CD4-positive, alpha-beta T cell treated with Interleukin-21 for 1 hour (primary cell): Measurements from ENCODE around the gene ACTN3.
A peak's percentile ranks its signal among the peaks of the same experiment; 100 is the strongest.

Source experiments
- DNase-seq: peaks from one replicate; pipeline ENCODE4 v3.0.0-alpha.2; 2020

The ACTN3 gene

DNA sequence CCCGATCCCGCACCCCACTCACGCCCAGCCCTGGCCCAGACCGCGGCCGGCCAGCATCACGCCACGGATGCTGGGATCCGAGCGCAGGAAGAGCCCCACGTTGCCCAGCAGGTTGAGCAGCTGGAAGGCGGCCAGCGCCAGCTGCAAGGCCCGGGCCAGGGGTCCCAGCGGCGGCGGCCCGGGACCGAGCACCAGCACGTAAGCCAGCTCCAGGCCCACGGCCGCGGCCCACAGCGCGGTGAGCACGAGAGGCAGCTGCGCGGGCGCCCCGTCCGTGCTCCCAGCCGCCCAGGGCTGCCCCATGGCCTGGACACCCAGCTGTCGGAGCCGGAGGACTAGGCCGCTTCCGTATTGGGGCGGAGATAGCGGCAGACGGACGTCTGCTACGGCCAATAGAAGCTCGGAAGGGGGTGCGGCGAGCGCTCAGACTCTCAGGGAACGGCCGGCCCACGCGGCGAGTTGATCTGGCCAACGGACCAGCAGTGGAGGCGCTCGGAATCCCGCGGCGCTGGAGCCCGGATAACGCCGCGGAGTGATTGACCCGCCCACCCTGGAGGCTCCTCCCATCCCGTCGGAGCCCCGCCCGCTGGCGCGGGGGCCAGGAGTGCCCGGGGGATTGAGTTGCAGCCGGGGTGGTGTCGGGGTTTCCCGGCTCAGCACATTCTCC lies 869 bp upstream of the ACTN3 start, which contains the start of gene ZDHHC24:
Gene ZDHHC24 (minus strand): TSS at position 348 of the 667 bp plus-strand sequence. CDS start 45 bp downstream, at position 303.
- peak; percentile 91 for DNase-seq

DNA sequence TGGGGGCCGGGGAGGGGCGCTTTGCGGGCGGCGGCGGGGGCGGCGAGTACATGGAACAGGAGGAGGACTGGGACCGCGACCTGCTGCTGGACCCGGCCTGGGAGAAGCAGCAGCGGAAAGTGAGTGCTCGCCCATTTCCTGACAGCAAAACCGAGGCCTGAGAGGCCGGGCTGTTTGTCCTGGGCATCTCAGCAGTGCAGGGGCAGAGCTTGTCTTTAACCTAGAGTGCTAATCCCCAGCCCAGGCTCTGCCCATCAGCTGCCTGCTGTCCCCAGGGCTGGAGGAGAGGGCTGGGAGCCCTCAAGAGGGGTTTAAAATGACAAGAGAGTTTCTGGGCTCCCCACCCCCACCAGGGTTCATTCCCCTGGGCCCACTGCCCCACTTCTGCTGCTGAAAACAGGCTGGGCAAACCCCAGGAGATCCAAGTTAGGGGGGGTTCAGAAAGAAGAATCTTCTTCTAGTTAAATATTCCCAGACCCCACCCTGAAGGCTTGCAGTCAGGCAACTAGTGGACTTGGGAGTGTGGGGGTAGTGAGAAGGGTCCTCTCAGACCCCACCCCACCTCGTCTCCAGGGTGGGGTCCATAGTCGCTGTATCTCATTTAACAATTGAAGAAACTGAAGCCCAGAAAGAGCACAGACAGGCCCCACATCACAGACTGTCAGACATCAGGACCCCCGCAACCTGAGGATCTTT lies 411 bp downstream of the ACTN3 start:
- DNase-seq: no peak

DNA sequence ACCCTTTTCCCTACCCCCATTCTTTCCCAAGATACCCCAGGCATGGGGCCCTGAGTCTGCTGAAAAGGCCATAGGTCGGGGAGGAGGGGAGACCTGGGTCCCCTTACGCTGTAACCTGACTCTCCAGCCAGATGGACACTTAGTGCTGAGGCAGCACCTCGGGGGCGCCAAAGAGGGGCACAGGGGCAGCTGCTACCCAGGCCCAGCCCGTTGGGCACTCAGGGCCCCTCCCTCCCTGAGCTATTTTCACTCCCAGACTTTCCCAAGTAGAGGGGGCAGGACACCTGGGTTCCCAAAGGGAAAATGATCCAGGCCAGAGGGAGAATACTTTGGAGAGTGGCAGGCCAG lies 933 bp downstream of the ACTN3 start:
- DNase-seq: no peak

GRCh38 chr11:66548041-66548440 lies 1.3 kb downstream of the ACTN3 start:
- DNase-seq: no peak

DNA sequence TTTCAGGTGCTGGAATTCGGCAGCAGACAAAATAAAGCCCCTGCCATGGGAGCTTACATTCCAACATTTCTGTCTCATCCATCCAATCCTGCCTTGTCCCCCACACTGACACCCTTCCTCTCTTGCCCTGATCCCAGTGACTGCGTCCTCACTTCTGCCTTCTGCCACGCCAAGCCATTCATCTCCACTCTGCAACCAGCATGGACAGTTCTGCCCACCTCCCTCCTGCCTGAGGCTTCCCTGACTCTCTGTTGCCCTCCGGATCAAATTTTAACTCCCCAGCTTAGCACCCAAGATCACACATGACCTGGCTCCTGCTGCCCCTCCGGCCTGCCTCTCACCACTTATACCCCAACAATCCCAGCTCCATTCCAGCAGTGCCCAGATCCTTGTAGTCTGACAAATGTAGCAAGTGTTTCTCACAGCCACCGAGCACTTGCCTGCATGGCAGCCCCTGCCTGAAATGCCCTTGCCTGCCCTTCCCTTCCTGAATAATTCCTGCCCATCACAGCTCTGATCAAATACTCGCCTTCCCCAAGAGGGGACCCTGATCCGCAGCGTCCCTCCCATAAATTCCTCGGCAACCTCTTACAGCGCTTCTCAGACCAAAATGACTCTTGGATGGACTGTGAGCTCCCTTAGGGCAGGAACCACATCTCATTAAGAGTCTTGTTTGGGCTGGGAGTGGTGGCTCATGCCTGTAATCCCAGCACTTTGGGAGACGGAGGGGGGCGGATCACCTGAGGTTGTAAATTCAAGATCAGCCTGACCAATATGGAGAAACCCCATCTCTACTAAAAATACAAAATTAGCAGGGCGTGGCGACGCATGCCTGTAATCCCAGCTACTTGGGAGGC lies 2.3 kb downstream of the ACTN3 start:
- DNase-seq: no peak

DNA sequence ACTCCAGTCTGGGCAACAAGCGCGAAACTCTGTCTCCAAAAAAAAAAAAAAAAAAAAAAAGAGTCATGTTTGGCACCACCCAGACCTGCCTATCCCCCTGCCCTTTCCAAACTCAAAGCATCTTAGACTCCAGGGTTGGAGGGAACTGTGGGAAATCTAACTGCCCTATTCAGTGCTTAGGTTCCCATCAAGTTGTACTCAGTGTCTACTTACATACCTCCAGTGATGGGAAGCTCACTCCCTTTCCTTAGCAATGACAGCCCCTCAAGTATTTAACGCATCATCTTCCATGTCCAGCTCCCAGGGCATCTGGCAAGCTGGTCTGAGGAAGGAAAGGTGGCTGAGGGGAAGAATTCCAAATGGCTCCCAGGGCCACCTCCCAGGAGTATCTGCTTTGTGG lies 3.0 kb downstream of the ACTN3 start:
- DNase-seq: no peak

GRCh38 chr11:66550887-66551286 lies 4.2 kb downstream of the ACTN3 start:
- DNase-seq: no peak

DNA sequence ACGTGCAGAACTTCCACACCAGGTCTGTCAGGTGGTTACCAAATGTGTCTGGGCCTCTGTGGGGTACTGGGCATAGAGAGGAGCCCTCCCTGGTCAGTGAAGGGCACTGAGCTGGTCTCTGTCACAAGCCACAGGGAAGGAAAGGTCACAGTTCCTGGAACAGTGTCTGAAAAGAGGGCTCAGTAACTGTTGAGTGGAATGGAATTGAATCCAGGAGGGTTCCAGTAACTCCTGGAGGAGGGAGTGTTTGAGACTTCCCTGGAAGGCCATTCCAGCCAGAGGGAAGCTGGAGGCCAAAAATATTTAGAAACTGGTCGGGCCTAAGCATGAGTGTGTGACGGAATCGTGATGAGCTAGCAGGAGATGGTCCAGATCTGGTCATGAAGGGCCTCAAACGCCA lies 7.9 kb downstream of the ACTN3 start:
- no peak for DNase-seq

- no peak for DNase-seq
Observed at GRCh38 chr11:66555416-66555815, 8.7 kb downstream of the ACTN3 start.

DNA sequence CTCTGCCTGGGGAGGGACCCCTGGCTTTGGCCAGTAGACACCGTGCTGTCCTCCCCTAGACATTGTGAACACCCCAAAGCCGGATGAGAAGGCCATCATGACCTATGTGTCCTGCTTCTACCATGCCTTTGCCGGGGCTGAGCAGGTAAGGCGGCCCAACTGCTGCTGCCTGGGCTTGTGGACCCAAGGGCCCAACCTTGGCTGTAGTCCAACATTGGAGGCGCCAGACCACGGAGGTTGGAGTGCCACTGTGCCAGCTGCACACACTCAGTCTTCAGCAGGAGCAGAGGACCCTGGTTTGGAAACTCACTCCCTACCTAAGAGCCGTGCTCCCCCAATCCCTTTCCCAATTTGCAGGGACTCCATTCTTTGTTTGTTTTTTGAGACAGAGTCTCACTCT lies 9.4 kb downstream of the ACTN3 start:
- no peak for DNase-seq

- no peak for DNase-seq
Observed at GRCh38 chr11:66557733-66558326, 11.1 kb downstream of the ACTN3 start.

GRCh38 chr11:66559142-66559865 lies 12.6 kb downstream of the ACTN3 start:
- peak; percentile 49 for DNase-seq

- no peak for DNase-seq
Observed at GRCh38 chr11:66559866-66560676, 13.4 kb downstream of the ACTN3 start.

GRCh38 chr11:66561178-66561974 lies 14.7 kb downstream of the ACTN3 start:
- DNase-seq: no peak

DNA sequence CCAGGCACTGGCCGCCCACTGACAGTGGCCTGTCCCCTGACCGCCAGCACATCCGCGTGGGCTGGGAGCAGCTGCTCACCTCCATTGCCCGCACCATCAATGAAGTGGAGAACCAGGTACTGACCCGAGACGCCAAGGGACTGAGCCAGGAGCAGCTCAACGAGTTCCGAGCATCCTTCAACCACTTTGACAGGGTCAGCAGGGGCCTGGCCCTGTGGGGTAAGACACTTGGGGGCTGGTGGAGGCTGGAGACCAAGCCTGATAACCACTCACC lies 15.2 kb downstream of the ACTN3 start:
- DNase-seq: no peak

- DNase-seq: no peak
Observed at GRCh38 chr11:66562275-66562674, 15.6 kb downstream of the ACTN3 start.

DNA sequence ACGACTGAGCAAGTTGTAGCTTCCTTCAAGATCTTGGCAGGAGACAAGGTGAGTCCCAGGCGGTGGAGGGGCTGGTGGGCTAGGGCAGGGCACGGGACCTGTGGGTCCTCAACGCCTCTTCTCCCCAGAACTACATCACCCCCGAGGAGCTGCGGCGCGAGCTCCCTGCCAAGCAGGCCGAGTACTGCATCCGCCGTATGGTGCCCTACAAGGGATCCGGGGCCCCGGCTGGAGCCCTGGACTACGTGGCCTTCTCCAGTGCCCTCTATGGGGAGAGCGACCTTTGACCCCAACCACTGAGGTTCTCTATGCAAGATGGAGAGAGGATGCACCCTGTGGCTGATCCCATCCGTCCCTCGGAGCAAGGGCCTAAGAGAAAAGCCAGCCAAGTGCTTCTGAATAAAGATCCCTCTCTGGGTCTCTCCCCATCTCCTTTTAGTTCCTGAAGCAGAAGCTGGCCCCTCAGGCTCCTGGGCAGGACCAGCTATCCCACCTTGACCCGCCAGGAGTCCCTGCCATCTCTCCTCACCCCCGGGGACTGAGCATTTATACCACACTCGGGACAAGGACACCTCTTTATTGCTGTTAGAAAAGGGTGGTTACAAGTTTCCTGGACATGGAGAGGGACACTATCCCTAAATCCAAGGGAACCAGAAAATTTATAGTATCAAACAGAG lies 16.3 kb downstream of the ACTN3 start:
- no peak for DNase-seq

- DNase-seq: no peak
Observed at GRCh38 chr11:66563832-66564231, 17.1 kb downstream of the ACTN3 start.

DNA sequence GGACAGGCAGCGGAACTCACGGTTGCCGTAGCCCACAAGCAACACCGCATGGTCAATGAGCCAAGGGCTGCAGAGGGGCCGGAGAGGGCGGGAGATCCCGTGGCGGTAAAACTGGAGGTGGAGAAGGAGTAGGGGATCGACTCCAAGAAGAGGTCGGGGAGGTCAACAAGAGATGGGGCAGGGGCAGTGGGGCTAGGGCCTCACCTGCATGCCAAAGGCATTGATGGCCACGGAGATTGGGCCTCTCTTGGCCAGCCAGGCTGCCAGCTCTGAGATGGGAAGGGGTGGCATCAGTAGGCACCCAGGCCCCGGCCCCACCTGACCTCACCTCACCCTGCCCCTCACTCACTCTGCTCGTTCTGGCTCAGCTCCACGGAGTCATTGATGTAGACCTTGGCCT lies 17.8 kb downstream of the ACTN3 start:
- no peak for DNase-seq

DNA sequence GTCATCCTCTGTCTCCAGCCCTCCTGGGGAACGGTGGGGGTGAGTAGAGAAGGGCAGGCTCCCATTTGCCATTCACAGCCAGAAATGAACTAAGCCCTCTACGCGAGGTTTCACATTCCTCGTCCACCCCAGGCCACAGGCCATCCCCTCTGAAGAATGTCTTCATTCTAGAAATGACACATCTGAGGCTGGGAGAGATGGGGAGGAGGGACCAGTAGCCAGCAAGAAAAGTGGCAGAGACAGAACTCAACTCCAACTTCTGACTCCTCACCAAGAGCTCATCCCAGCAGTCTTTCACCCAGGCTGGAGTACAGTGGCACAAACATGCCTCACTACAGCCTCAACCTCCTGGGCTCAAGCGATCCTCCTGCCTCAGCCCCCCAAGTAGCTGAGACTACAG lies 18.3 kb downstream of the ACTN3 start:
- DNase-seq: no peak

- no peak for DNase-seq
Observed at GRCh38 chr11:66566221-66566620, 19.5 kb downstream of the ACTN3 start.
